HG03025 (cell line): Measurements from ENCODE around the gene USP9X.
"Not testable (repeated sequence)": the region's sequence is repeated elsewhere in the genome, so short reads cannot be mapped to it uniquely, and the experiment has no call there.

ENCODE experiments used
- ATAC-seq: cut with Tn5 transposase; IDR thresholded peaks from one replicate; pipeline ENCODE4 v1.9.1; 2021; ENCODE audit warnings: mild to moderate bottlenecking, moderate library complexity; ENCODE audit not compliant: unreplicated experiment, low FRiP score

USP9X gene

DNA sequence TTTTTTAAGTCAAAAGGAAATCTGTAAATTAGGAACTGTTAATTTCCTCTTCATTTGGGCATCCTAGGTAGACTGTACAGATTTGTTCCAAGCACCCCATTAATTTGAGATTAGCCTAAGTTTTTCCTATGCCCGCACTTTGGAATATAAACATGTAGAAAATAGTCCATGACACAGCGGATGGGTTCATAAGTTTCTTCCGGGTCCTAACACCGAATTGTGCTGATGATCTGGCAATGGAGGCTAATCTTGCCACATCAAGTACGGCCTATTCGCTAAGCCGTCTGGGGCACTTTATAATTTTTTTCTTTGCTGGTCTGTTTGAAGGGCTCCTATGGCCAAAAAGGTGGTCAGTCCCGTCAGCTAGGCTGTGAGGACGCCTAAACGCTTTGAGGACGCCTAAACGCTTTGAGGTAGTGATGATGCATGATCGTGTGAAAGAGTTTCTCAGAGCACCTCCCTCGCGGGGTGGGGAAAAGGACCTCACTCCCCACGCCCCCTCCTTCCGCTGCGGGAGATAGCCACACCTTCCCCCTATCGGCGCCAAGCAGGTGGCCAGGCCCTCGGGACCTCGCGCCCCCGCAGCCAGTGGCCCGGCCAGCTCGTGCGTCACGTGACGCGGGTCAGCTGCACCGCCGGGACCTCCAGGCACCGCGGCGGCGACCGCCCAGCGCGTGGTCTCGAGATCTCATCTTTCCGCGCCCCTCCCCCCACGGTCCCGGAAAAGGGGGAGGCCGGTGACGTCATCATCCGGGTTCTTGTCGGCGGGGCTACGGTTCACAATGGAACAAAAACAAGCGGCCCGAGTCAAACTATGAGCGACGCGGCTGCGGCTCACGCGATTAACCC lies 977 bp upstream of the USP9X start:
- ATAC-seq: peak; percentile 47

DNA sequence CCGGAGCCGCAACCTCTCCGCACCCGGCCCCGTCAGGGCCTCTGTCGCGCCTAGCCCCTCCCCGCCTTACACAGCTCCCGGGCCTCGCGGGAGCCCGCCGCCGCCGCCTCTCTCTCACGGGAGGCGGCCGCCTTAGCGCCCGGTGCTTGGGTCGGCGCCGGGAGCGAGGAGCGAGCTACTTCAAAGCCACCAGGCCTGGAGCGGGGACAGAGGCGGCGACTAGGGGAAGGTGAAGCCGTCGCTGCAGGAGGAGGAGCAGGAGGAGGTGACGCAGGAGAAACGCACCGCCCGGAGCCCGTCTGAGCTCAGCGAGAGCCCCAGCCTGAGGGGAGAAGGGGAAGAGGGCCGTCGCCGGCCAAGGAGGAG lies 250 bp downstream of the USP9X start:
- ATAC-seq: peak; percentile 37

GRCh38 chrX:41085878-41086626 lies 807 bp downstream of the USP9X start:
- ATAC-seq: peak; percentile 3

DNA sequence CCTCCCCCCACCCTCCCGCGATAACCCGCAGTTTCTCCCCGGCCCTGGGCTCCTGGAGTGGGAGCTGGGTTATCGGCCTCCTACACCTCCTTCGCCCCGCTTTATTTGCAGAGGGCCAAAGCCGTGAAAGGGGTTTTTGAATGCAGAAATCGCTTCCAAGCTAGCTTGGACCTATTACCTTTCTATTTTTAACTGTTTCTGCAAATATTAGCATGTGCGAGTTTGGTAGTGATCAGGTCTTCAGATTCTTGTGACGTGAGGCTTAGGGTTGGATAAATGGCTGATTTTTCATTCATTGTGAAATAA lies 1.3 kb downstream of the USP9X start:
- no peak for ATAC-seq

GRCh38 chrX:41087201-41087600 lies 2.0 kb downstream of the USP9X start:
- ATAC-seq: no peak

- no peak for ATAC-seq
Observed at GRCh38 chrX:41090568-41091238, 5.5 kb downstream of the USP9X start.

DNA sequence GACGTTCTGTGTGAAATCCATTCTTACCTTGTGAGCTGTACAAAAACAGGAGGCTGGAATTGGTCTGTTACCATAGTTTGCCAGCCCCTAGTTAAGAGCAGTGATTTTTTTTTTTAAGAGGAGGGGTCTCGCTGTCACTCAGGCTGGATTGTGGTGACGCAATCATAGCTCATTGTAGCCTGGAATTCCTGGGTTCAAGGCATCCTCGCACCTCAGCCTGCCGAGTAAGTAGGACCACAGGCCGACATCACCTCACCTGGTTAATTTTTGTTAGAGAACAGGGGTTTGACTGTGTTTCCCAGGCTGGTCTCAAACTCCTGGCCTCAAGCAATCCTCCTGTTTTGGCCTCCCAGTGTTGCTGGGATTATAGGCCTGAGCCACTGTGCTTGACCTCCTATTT lies 7.5 kb downstream of the USP9X start:
- no peak for ATAC-seq

- ATAC-seq: no peak
Observed at GRCh38 chrX:41095174-41095573, 9.9 kb downstream of the USP9X start.

DNA sequence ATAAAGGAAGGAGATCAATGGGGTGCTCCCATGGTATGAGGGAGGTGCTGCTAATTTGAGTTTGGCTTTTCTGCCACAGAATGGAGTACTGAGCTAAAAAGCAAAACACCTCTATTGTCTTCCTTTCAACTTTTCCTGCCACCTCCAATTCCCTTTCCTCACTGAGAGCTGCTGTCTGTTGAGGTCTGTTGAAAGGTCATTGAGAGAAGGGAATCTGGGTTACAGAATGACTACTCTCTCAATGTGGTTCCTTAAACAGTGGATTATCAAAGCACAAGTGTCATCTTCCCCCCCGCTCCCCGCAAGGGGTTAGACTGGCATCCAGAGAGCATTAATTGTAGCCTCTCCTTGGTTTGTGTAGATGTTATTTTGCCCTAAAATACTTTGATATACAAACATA lies 10.7 kb downstream of the USP9X start:
- ATAC-seq: no peak

DNA sequence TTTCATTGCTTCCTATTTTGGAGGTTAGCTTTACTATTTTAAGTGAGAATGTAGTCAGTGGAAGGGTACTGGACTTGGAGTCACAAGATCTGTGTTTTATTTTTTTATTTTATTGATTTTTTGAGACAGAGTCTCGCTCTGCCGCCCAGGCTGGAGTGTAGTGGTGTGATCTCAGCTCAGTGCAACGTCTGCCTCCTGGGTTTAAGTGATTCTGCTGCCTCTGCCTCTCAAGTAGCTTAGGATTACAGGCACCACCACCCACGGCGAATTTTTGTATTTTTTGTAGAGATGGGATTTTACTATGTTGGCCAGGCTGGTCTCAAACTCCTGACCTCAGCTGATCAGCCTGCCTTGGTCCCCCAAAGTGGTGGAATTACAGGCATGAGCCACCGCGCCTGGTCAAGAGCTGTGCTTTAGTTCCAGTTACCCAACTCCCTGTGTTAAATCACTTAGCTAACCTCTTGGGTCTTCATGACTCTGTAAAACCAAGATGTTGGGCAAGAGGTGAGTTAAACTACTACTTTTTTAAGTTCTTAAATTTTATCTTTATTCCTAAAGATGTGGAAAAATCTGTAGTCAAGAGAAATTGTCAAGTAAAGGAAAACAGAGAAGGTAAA lies 11.2 kb downstream of the USP9X start:
- ATAC-seq: no peak

DNA sequence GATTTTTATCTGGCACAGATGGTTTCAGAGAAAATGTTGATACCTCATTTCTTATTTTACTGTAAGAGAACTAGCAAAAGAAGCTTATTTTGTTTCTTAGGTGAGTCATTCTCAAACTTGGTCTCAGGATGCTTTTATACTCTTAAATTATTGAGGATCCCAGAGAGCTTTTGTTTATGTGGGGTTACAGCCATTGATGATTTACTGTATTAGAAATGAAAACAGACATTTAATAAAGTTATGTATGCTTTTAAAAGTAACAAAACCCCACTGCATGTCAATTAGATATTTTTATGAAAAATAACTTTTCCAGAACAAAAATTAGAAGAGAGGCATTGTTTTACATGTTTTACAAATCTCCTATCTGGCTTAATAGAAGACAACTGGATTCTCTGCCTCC lies 12.1 kb downstream of the USP9X start:
- no peak for ATAC-seq

DNA sequence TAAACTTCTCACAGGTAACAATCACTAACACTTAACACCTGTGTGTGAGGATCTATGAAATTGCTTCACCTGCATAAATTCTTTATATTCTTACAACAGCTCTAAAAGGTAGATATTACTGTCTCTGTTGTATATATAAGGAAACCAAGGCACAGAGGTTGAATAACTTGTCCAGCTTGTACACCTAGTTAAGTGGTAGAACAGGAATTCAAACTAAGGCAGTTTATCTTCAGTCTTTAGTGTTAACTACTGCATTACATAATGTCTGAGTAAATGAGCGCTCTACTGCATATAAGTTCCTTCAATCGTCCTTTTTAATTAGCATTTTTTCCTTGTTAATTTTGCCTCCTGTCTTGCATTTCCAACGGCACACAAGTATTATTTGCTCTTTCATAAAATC lies 15.0 kb downstream of the USP9X start:
- ATAC-seq: no peak

GRCh38 chrX:41100819-41101218 lies 15.6 kb downstream of the USP9X start:
- ATAC-seq: no peak

- no peak for ATAC-seq
Observed at GRCh38 chrX:41105005-41105404, 19.8 kb downstream of the USP9X start.

GRCh38 chrX:41106257-41106656 lies 21.0 kb downstream of the USP9X start:
- not testable (repeated sequence) for ATAC-seq

DNA sequence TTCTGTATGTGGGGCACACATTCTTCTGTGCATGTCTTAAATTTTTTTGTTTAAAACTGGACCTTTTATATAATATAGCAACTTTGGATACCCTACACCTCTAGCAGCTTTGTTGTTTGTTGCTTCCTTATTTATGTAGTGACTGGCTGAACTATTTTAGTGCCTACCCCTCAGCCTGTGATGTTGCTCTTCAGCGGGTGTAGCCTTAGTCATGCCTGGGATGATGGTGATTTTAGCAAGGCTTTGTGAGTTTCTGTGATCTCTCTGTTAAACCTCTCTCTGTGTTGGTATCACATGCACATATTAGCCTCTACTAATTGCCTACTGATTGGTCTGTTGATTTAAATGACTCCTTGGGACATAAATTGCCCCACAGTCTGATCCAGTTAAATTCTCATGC lies 22.8 kb downstream of the USP9X start:
- ATAC-seq: no peak

GRCh38 chrX:41108463-41109205 lies 23.4 kb downstream of the USP9X start:
- ATAC-seq: no peak

GRCh38 chrX:41110801-41111625 lies 25.8 kb downstream of the USP9X start:
- no peak for ATAC-seq

- not testable (repeated sequence) for ATAC-seq
Observed at GRCh38 chrX:41115104-41115425, 29.8 kb downstream of the USP9X start.

DNA sequence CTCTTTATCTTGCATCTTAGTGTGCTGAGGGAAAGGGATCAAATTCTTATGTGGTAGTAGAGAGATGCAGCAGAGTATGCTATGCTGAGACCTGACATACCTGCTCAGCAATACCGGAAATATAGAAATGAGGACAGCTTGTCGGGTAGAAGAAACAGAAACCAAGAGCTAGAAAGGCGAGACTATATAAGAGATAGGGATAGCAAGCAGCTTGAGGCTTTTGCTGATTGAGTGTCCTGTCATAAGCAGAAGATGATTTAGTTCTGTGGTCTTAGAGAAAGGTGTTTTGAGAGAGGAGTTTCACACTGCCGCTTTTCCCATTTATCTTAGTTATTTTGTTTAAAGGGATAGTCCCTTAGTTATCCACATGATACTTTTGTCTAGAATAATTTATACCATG lies 31.7 kb downstream of the USP9X start:
- ATAC-seq: peak; percentile 73
